Stimulated activated memory B cell treated with anti-CD40 and anti-IgM and Interleukin-4, amounts not matched to agents 10 μg/mL and 1 μg/mL and 100 μg/mL, for 72 hours (primary cell): ENCODE data around the gene XXYLT1.

Source experiments
- ATAC-seq: fragments of 150-1000 bp; cut with Tn5 transposase; 2 replicates; pipeline ENCODE4 v1.10.0; 2021
- H3K27ac Mint-ChIP-seq: one replicate; pipeline ENCODE4 v1.8.0; 2022; ENCODE audit warnings: mild to moderate bottlenecking, mixed read lengths
- H3K27me3 Mint-ChIP-seq: one replicate; pipeline ENCODE4 v1.8.0; 2022; ENCODE audit warnings: mixed read lengths
- H3K36me3 Mint-ChIP-seq: one replicate; pipeline ENCODE4 v1.8.0; 2022; ENCODE audit warnings: mixed read lengths
- H3K4me1 Mint-ChIP-seq: one replicate; pipeline ENCODE4 v1.8.0; 2022; ENCODE audit warnings: mixed read lengths
- H3K4me3 Mint-ChIP-seq: one replicate; pipeline ENCODE4 v1.8.0; 2022; ENCODE audit warnings: mild to moderate bottlenecking, moderate library complexity, mixed read lengths
- H3K9me3 Mint-ChIP-seq: one replicate; pipeline ENCODE4 v1.8.0; 2022; ENCODE audit warnings: mixed read lengths

Gene XXYLT1

DNA sequence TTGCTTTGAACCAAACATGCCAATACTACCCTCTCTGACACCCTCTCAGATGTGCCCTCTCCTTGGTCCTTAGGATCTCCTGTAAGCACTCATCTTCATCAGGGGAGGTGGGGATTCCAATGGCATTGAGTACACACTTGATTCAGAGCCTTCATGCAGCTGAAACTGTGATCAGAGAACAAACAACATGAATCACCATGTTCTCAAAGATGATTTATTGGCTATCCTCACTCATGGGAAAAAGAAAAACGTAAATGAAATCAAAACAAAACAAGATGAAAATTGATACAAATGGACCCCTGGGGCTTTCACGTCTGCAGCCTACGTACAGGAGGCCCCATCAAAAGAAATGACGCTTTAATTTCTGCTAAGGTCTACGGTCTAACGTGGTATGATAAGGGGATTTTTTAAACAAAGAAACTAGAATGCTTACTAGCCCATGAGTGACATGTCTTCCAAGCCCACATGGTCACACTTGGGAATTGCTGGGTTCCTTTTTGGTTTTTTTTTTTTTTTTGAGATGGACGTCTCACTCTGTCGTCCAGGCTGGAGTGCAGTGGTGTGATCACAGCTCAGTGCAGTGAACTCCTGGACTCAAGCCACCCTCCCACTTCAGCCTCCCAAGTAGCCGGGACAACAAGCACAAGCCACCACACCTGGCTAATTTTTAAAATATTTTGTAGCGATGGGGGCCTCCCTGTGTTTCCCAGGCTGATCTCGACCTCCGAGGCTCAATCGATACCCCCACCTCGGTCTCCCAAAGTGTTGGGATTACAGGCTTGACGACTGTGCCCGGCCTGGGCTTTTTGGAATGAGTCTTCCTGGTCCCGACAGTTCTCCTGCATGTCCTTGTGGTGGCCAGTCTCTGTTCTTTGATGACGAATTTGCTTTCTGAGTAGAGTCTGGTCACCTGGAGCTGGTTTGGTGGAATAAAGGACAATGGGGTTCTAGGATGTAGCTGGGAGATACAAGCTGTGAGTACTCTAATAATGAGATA, 202.6 kb downstream of the XXYLT1 start:
- ATAC-seq = no peak
- H3K27me3 Mint-ChIP-seq = no peaks in the 10 kb centered on the region
- H3K27ac Mint-ChIP-seq = no peak overlapping the region

DNA sequence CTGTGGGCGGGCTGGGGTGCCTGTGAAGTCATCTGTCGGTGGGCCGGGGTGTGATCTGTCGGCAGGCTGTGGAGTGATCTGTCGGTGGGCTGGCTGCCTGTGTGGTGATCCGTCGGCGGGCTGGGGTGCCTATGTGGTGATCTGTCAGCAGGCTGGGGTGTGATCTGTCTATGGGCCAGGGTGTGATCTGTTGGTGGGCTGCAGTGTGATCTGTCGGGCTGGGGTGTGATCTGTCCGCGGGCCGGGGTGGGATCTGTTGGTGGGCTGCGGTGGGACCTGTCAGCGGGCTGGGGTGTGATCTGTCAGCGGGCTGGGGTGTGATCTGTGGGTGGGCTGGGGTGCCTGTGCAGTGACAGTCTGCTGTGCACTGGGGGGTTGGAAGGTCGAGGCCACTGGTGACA, 204.5 kb downstream of the XXYLT1 start:
- peaks cover 16% of the 10 kb centered on the region for H3K27me3 Mint-ChIP-seq
- no peaks in the 10 kb centered on the region for H3K9me3 Mint-ChIP-seq
- H3K4me3 Mint-ChIP-seq = no peak overlapping the region
- H3K4me1 Mint-ChIP-seq = peaks cover 33% of the 10 kb centered on the region
- peak overlapping the region; percentile 10 for H3K27ac Mint-ChIP-seq
- H3K36me3 Mint-ChIP-seq = peaks cover 40% of the 10 kb centered on the region
- ATAC-seq = no peak

More for the DNA sequence above, 202.6 kb downstream of the XXYLT1 start:
- H3K36me3 Mint-ChIP-seq = peaks cover 40% of the 10 kb centered on the region
- H3K4me3 Mint-ChIP-seq = no peak overlapping the region
- H3K9me3 Mint-ChIP-seq = no peaks in the 10 kb centered on the region
- peaks cover 30% of the 10 kb centered on the region for H3K4me1 Mint-ChIP-seq

DNA sequence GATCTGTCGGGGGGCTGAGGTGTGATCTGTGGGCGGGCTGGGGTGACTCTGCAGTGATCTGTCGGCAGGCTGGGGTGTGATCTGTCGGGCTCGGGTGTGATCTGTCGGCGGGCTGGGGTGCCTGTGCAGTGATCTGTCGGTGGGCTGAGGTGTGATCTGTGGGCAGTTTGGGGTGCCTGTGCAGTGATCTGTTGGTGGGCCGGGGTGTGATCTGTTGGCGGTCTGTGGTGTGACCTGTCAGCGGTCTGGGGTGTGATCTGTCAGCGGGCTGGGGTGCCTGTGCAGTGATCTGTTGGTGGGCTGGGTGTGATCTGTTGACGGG, 205.1 kb downstream of the XXYLT1 start:
- Mint-ChIP-seq H3K27ac (peak overlapping the region; percentile 10), H3K4me3 (no peak overlapping the region), H3K4me1 (peaks cover 33% of the 10 kb centered on the region), H3K27me3 (peaks cover 22% of the 10 kb centered on the region), H3K36me3 (peaks cover 40% of the 10 kb centered on the region), H3K9me3 (no peaks in the 10 kb centered on the region)
- no peak for ATAC-seq

DNA sequence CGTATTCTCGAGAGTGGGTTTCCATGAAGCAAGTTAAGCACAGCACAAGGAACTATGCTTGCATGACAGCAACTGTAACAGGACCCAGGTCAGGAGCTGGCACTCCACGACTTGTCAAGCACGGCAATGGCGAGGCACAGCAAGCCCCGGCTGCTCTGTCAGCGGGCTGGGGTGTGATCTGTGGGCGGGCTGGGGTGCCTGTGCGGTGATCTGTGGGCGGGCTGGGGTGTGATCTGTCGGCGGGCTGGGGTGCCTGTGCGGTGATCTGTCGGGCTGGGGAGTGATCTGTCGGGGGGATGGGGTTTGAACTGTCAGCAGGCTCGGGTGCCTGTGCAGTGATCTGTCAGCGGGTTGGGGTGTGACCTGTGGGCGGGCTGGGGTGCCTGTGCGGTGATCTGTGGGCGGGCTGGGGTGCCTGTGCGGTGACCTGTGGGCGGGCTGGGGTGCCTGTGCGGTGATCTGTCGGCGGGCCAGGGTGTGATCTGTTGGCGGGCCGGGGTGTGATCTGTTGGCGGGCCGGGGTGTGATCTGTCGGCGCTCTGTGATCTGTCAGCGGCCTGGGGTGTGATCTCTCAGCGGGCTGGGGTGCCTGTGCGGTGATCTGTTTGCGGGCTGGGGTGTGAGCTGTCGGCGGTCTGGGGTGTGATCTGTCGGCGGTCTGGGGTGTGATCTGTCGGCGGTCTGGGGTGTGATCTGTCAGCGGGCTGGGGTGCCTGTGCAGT, 205.7 kb downstream of the XXYLT1 start:
- no peak for ATAC-seq

DNA sequence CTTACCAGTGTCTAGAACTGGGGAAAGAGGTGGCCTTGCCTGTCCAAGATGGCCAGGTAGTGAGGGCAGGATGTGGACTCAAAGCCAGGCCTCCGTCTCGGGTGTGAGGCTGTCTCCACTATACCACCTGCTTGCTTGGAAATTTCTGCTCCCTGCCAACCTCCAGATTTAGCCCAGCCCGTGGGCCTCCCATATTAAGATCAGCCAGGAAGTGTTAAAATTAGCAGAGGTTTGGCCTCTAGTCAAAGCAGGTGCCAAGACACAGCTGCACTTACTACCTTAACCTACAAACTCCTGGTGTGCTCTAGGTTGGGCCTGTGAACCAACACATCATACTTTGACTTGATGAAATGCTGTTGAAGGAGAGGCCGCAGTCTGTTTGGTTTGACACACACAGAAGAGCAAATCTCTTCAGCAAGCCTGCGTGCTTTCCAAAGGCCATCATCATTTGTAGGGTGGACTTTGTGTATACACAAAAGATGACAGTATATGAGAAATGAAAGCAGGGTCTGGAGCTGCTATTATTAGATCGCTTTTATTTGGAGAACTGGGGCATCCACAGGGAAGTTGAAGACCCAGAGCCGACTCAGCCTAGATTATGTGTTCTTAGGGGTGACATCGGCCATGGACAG, 206.5 kb downstream of the XXYLT1 start:
- ATAC-seq = no peak
- peaks cover 33% of the 10 kb centered on the region for H3K4me1 Mint-ChIP-seq
- no peak overlapping the region for H3K4me3 Mint-ChIP-seq
- H3K27ac Mint-ChIP-seq = peak overlapping the region; percentile 10
- peaks cover 37% of the 10 kb centered on the region for H3K36me3 Mint-ChIP-seq
- peaks cover 28% of the 10 kb centered on the region for H3K27me3 Mint-ChIP-seq
- H3K9me3 Mint-ChIP-seq = no peaks in the 10 kb centered on the region

More for the DNA sequence above, 205.7 kb downstream of the XXYLT1 start:
- Mint-ChIP-seq H3K4me1 (peaks cover 33% of the 10 kb centered on the region), H3K27me3 (peaks cover 27% of the 10 kb centered on the region), H3K4me3 (no peak overlapping the region), H3K27ac (peak overlapping the region; percentile 10), H3K9me3 (no peaks in the 10 kb centered on the region), H3K36me3 (peaks cover 40% of the 10 kb centered on the region)

DNA sequence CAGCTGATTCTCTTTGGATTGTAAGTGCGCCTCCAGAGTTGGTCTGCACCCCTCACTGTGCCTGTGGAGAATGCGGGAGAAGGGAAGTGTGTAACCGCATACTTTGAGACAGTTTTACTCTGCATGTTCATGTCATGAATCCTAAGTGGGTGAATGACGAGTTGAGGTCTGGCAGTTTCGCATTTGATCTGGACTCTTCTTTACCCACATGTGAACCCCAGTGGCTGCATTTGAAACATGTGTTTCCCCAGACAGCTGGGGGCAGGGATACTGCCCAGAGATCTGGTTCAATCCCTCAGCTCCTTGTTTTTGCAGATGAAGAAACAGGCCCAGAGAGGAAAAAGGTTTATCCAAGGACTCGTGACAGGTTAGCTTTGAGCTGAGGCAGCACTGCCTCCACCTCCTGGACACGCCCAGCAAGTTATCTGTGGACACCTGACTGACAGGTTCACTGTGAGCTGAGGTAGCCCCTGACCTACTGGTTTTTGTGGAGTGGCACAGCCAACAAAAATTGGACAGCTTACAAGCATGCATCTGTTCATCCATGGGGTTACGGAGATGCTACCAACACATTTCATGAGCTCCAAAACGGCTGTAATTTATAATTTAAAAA, 207.3 kb downstream of the XXYLT1 start:
- H3K4me3 Mint-ChIP-seq = no peak overlapping the region

DNA sequence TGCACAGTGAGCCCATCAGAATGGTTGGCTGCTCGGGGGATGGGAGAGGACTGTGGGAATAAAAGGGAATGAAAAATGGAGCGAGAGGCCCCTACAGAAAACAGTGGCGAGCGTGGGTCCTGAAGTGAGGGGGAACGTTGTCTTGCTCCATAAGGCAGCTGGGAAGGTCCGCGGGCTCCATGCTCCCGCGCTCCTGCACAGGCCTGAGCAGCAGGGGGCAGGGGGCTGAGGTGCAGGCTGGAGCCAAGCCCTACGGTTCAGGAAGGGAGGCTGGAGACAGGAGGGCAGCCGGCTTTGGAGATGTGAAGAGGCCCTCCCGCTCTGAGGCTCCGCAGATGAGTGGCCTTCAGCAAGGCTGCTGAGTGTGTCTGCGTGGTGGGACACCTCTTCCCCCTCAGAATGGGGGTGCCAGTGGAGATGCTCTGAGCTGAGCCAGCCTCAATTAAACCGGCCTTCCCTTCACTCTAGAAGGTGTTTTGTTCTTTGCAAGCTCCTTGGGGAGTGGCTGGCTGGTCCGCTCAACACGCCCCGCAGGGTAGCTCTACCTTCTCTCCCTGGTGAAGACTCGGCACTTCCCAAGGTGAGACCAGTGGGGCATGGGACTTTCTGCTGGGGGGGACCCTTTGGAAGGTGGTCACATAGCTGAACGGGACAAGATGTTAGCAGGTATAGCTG, 208.0 kb downstream of the XXYLT1 start:
- Mint-ChIP-seq H3K36me3 (peaks cover 23% of the 10 kb centered on the region), H3K27ac (no peak overlapping the region), H3K27me3 (peaks cover 40% of the 10 kb centered on the region)

More for the DNA sequence above, 207.3 kb downstream of the XXYLT1 start:
- Mint-ChIP-seq H3K4me1 (peaks cover 33% of the 10 kb centered on the region), H3K27ac (no peak overlapping the region), H3K27me3 (peaks cover 35% of the 10 kb centered on the region), H3K36me3 (peaks cover 30% of the 10 kb centered on the region), H3K9me3 (no peaks in the 10 kb centered on the region)
- no peak for ATAC-seq

DNA sequence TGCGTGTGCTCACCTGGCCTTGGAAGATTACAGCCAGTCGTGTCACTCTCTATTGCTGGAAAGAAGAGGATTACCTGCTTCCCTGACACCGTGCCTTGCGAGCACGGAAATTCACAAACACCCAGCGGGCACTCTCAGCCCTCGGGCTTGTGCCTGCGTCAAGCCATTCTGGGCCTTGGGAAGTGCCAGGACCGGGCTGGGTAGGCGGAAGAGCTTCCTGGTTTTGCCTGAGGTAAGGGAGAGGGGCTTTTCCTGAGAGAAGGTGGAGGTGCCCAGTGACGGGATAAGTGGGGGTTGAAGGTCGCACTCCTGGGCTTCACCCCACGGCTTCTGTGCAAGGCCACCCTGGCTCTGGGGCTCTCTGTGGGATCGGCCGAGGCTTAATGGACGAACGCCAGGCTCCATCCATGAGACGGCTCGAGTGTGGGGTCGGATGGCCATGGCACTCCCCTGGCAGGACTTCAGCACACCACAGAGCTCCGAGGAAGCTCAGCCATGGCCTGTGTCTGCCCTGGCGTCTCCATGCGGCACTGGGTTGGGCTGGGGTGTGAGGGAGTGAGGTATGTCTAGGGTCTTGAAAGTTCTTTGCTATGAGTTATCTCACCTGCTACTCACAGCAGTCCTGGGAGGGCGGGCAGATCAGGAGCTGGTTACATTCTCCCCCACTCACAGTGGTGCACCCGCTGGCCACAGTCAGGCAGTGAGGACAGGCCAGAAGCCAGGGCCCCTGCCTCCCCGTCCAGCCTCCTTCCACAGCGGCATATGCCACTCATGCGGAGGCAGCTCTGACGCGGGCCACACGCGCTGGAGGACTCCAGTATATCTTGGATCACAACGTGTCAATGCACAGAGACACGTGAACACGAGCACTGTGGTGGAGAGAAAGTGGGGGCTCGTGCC, 209.0 kb downstream of the XXYLT1 start:
- Mint-ChIP-seq H3K9me3 (no peaks in the 10 kb centered on the region), H3K36me3 (peaks cover 18% of the 10 kb centered on the region), H3K4me3 (no peak overlapping the region), H3K4me1 (peaks cover 33% of the 10 kb centered on the region), H3K27me3 (peaks cover 40% of the 10 kb centered on the region), H3K27ac (no peak overlapping the region)
- no peak for ATAC-seq

More for the DNA sequence above, 208.0 kb downstream of the XXYLT1 start:
- no peak for ATAC-seq
- Mint-ChIP-seq H3K9me3 (no peaks in the 10 kb centered on the region), H3K4me1 (peaks cover 33% of the 10 kb centered on the region), H3K4me3 (no peak overlapping the region)

DNA sequence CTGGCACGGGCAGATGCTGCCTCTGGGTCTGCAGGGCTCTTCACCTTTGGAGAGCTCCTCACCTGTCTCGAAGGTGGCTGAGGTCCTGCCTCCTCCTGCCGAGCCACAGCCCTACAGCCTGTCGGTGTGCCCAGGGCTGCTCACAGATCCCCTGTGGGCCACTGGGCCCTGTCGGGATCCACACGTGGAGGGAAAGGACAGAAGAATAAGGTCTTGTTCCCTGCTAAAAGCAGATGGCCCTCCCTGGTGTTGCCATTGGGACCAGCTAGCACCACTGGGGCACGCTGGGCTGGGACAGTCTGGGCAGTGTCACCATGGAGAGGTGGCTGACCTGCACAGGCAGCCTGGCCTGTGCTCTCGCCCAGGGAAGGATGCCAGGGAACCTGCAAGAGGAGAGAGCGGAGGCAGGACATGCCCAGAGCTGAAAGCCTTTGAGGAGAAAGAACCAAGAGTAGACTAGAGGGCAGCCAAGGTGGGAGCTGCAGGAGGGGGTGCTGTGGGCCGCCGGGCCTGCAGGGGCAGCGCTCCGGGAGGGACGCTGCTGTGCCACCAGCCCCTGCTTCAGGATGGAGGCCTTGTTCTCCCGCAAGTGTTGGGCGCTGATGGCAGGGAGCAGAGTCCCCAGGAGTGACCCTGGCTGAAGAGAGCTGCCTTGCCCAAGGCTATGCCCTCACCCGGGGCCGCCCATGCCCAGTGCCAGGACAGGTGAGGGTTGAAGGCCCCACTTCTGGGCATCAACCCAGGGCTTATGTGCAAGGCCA, 210.2 kb downstream of the XXYLT1 start:
- no peaks in the 10 kb centered on the region for H3K9me3 Mint-ChIP-seq

DNA sequence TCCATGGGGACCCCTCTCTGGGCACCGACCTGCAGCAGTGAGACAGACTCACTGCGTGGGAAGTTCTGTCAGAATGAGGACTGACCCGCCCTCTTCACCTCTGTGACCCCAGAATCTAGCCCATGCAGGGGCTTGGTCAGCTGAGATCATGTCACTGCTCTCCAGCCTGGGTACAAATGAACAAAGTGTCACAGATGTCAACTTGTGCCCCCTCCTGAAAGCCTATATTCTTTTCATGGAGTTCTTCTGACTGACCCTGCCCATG, 210.8 kb downstream of the XXYLT1 start:
- H3K4me3 Mint-ChIP-seq = no peak overlapping the region
- H3K4me1 Mint-ChIP-seq = peaks cover 21% of the 10 kb centered on the region
- H3K9me3 Mint-ChIP-seq = no peaks in the 10 kb centered on the region
- no peak for ATAC-seq
- H3K27me3 Mint-ChIP-seq = peaks cover 40% of the 10 kb centered on the region
- peaks cover 3% of the 10 kb centered on the region for H3K36me3 Mint-ChIP-seq
- no peak overlapping the region for H3K27ac Mint-ChIP-seq

More for the DNA sequence above, 210.2 kb downstream of the XXYLT1 start:
- Mint-ChIP-seq H3K36me3 (peaks cover 8% of the 10 kb centered on the region), H3K27me3 (peaks cover 40% of the 10 kb centered on the region), H3K4me1 (peaks cover 26% of the 10 kb centered on the region), H3K27ac (no peak overlapping the region), H3K4me3 (no peak overlapping the region)
- ATAC-seq = no peak

DNA sequence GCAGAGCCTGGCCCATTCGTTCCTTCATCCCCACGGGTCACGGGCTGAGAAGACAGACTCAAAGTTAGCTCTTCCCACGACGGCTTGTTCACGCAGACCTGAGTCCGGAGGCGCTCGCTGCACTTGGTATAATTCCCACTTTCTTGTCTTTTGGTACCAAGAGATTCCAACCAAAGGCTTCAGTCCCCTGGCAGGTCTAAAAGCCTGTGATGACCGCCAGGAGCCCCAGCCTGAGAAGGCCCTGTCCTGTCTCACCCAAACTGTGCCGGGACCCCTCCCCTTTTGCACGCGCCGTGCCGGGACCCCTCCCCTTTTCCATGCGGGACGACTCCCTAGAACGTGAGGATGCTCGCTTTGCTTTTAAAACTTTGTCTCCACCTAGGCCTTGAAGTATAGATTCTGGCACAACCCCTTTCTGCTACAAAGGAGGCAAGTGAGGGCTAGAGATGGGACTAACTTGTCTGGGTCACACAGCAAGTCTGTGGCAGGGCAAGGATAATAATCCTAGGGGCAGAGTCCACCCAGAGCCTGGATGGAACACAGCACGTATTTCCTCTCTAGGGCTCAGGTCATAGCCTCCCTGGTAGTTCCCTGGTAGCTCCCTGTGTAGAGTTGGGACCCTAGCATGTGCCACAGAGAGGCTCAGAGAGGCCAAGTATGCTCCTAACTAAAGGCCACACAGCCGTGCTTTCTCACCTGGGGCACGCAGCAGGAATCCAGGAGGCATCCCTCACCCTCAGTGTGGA, 211.3 kb downstream of the XXYLT1 start:
- H3K27ac Mint-ChIP-seq = no peak overlapping the region
- H3K4me1 Mint-ChIP-seq = peaks cover 16% of the 10 kb centered on the region
- H3K9me3 Mint-ChIP-seq = no peaks in the 10 kb centered on the region
- H3K36me3 Mint-ChIP-seq = no peaks in the 10 kb centered on the region
- peaks cover 40% of the 10 kb centered on the region for H3K27me3 Mint-ChIP-seq
- ATAC-seq = no peak
- H3K4me3 Mint-ChIP-seq = no peak overlapping the region

DNA sequence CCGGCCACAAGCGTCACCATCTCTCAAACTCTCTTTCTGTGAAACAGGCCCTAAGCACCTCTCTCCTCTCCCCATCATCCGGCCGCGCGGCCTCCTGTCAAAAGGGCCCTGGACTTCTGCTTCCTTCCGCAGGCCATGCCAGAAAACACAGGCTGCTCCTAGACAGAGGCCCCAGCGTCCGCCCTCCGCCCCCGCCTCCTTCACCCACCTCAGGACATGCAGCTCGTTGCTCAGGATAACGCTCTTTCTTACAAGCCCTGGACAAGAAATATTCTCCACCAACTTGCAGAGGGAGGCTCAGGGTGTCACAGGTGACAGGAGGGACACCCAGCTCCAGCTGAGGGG, 212.0 kb downstream of the XXYLT1 start:
- no peak overlapping the region for H3K27ac Mint-ChIP-seq
- H3K4me3 Mint-ChIP-seq = no peak overlapping the region
- no peaks in the 10 kb centered on the region for H3K36me3 Mint-ChIP-seq
- peaks cover 40% of the 10 kb centered on the region for H3K27me3 Mint-ChIP-seq
- H3K4me1 Mint-ChIP-seq = peaks cover 9% of the 10 kb centered on the region
- H3K9me3 Mint-ChIP-seq = no peaks in the 10 kb centered on the region
- no peak for ATAC-seq
